Astrocyte (in vitro differentiated cells and primary cell): ENCODE results near the gene TNFSF10. TPM values are rescaled to one million over a fixed set of nuclear protein-coding genes. Genes with fewer than 3 reads are reported as not detected.

ENCODE experiments used
- DNase-seq: peaks from one replicate; pipeline ENCODE4 v3.0.0-alpha.2; 2010; ENCODE audit warnings: low read depth
- FAIRE-seq: peaks from 2 replicates; lab custom pipeline; 2011; peaks lifted over from hg19 to GRCh38; lab: Jason Lieb, UNC
- H2AFZ ChIP-seq: 2 replicates; pipeline ENCODE4 v1.6.0; 2012; ENCODE audit warnings: low read depth, low read length, inconsistent platforms
- H3K27ac ChIP-seq: 2 replicates; pipeline ENCODE4 v1.5.1; 2011; ENCODE audit warnings: low read depth, low read length, inconsistent platforms
- H3K27me3 ChIP-seq: 2 replicates; pipeline ENCODE4 v1.6.0; 2011; ENCODE audit warnings: low read length, inconsistent platforms; ENCODE audit not compliant: insufficient read depth
- H3K36me3 ChIP-seq: 2 replicates; pipeline ENCODE4 v1.5.1; 2011; ENCODE audit warnings: low read length, inconsistent platforms; ENCODE audit not compliant: insufficient read depth
- H3K4me1 ChIP-seq: 2 replicates; pipeline ENCODE4 v1.5.1; 2011; ENCODE audit warnings: low read length, inconsistent platforms; ENCODE audit not compliant: insufficient read depth
- H3K4me2 ChIP-seq: 2 replicates; pipeline ENCODE4 v1.6.0; 2012; ENCODE audit warnings: low read length, inconsistent platforms
- H3K4me3 ChIP-seq: 2 replicates; pipeline ENCODE4 v1.5.1; 2011; ENCODE audit warnings: low read depth, mild to moderate bottlenecking, low read length, inconsistent platforms; ENCODE audit not compliant: insufficient read depth
- H3K79me2 ChIP-seq: 2 replicates; pipeline ENCODE4 v1.6.0; 2012; ENCODE audit warnings: mild to moderate bottlenecking, low read length, inconsistent platforms; ENCODE audit not compliant: insufficient read depth
- H3K9ac ChIP-seq: 2 replicates; pipeline ENCODE4 v1.6.0; 2012; ENCODE audit warnings: mild to moderate bottlenecking, low read length, inconsistent platforms
- H3K9me3 ChIP-seq: 2 replicates; pipeline ENCODE4 v1.5.1; 2012; ENCODE audit warnings: low read depth, mild to moderate bottlenecking, low read length, inconsistent platforms; ENCODE audit not compliant: insufficient read depth
- H4K20me1 ChIP-seq: 2 replicates; pipeline ENCODE4 v1.6.0; 2012; ENCODE audit warnings: low read length, inconsistent platforms; ENCODE audit not compliant: insufficient read depth
- H3K27ac Mint-ChIP-seq: one replicate; pipeline ENCODE4 v1.8.0; 2021; ENCODE audit warnings: mild to moderate bottlenecking, mixed read lengths; ENCODE audit not compliant: unreplicated experiment
- H3K27me3 Mint-ChIP-seq: one replicate; pipeline ENCODE4 v1.8.0; 2021; ENCODE audit warnings: low read depth, mixed read lengths; ENCODE audit not compliant: unreplicated experiment
- H3K36me3 Mint-ChIP-seq: one replicate; pipeline ENCODE4 v1.8.0; 2021; ENCODE audit warnings: low read depth, mixed read lengths; ENCODE audit not compliant: unreplicated experiment
- H3K4me1 Mint-ChIP-seq: one replicate; pipeline ENCODE4 v1.8.0; 2021; ENCODE audit warnings: low read depth, mixed read lengths; ENCODE audit not compliant: unreplicated experiment
- H3K4me3 Mint-ChIP-seq: one replicate; pipeline ENCODE4 v1.8.0; 2021; ENCODE audit warnings: mild to moderate bottlenecking, moderate library complexity, mixed read lengths; ENCODE audit not compliant: unreplicated experiment
- H3K9me3 Mint-ChIP-seq: one replicate; pipeline ENCODE4 v1.8.0; 2021; ENCODE audit warnings: mild to moderate bottlenecking, mixed read lengths; ENCODE audit not compliant: unreplicated experiment
- EZH2 ChIP-seq: IDR thresholded peaks from 2 replicates; pipeline ENCODE4 v1.6.1; 2012; ENCODE audit warnings: mild to moderate bottlenecking, low read length, inconsistent platforms; ENCODE audit not compliant: insufficient read depth
- total RNA-seq: library from RNA; stranded (reverse); gene quantifications from 2 replicates; pipeline ENCODE4 v1.2.1, GENCODE V29; 2021
- TF ChIP-seq, protein P1 (sequence below): IDR thresholded peaks from 2 replicates; pipeline ENCODE4 v1.5.1; 2011; ENCODE audit warnings: low read depth, mild to moderate bottlenecking, inconsistent platforms, low read length, moderate library complexity; ENCODE audit not compliant: insufficient read depth

The TNFSF10 gene
- total RNA-seq, 1 donor from 2014 or later: 1.8 TPM

DNA sequence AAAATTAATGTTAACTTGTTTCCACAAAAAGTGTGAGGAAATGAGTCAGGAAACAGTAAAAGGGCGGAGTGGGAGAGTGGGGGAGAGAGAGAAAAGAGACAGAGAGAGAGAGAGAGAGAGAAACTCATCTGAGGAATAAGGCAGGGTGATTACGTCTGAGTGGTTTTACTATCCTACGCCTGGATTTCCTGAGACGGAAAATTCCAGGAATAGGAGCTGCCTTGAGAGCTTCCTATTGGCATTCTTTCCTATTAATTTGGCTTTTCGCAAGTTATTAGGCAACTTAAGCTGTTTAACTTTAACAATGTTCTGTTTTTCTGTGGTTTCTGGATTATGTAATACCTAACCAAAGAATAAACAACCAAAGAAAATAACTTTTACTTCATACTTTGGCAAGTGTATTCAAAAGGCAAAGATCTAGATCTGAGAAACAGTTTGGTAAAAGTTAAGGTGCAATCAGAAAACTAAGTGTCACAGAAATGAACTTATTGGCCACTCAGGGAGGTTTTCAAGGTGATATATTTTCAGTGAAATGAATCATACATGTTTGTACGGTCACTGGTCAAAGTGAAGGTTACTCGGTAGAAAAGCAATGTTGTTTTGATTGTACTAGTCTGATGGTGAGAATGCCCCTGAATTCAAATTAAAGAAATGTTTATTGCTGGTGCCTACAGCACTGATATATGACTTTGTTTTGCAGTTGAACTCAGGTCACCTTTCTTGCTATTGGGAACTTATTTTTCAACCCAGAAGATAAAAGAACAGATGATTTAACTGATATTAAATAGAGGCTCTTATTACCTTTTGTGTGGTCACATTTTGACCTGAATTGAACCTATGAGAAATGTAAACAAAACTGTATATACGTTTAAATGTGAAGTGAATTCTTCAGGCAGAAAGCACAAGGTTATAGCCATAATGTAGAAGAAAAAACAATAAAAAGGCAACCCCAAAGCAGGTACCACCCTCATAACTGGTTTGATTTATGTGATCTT, 39.9 kb upstream of the TNFSF10 start:
- Histone ChIP-seq H3K9me3 (no peaks in the 10 kb centered on the region), H3K27ac (peak overlapping the region; percentile 23), H3K4me3 (peak overlapping the region; percentile 20), H3K9ac (peak overlapping the region; percentile 35), H2AFZ (no peak overlapping the region), H3K27me3 (no peaks in the 10 kb centered on the region), H3K4me2 (peak overlapping the region; percentile 72), H3K4me1 (peaks cover 17% of the 10 kb centered on the region), H3K79me2 (no peaks in the 10 kb centered on the region), H3K36me3 (no peaks in the 10 kb centered on the region), H4K20me1 (no peaks in the 10 kb centered on the region)
- H3K4me3 Mint-ChIP-seq: no peak overlapping the region
- peak; percentile 96 for DNase-seq
- no peaks in the 10 kb centered on the region for H3K36me3 Mint-ChIP-seq
- TF ChIP-seq EZH2: no peak
- TF ChIP-seq, protein P1, sequence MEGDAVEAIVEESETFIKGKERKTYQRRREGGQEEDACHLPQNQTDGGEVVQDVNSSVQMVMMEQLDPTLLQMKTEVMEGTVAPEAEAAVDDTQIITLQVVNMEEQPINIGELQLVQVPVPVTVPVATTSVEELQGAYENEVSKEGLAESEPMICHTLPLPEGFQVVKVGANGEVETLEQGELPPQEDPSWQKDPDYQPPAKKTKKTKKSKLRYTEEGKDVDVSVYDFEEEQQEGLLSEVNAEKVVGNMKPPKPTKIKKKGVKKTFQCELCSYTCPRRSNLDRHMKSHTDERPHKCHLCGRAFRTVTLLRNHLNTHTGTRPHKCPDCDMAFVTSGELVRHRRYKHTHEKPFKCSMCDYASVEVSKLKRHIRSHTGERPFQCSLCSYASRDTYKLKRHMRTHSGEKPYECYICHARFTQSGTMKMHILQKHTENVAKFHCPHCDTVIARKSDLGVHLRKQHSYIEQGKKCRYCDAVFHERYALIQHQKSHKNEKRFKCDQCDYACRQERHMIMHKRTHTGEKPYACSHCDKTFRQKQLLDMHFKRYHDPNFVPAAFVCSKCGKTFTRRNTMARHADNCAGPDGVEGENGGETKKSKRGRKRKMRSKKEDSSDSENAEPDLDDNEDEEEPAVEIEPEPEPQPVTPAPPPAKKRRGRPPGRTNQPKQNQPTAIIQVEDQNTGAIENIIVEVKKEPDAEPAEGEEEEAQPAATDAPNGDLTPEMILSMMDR: no peak
- H3K27me3 Mint-ChIP-seq: no peaks in the 10 kb centered on the region
- no peak for FAIRE-seq
- H3K9me3 Mint-ChIP-seq: peaks cover 7% of the 10 kb centered on the region
- H3K4me1 Mint-ChIP-seq: peaks cover 15% of the 10 kb centered on the region
- peak overlapping the region; percentile 89 for H3K27ac Mint-ChIP-seq

DNA sequence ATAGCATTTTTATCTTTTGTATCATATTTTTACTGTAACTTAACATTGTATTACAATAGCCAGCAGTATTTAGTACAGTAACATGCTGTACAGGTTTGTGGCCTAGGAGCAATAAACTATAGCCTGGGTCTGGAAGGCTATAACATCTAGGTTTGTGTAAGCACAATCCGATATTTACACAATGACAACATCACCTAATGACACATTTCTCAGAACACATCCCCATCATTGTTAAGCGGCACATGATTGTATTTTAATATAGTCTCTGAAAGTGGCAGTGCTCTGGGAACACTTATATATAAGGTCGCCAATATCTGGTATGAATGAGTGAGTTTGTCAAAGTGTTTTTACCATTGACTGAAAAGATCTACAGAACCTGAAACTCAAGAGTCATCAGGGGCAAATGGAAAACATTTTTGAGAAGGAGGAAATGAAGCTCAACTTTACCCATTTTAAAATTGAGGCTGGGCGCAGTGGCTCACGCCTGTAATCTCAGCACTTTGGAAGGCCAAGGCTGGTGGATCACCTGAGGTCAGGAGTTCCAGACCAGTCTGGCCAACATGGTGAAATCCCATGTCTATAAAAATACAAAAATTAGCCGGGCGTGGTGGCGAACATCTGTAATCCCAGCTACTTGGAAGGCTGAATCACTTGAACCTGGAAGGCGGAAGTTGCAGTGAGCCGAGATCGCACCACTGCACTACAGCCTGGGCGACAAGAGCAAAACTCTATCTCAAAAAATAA, 38.8 kb upstream of the TNFSF10 start:
- H3K36me3 ChIP-seq: no peaks in the 10 kb centered on the region

More for the DNA sequence above, 38.8 kb upstream of the TNFSF10 start:
- H4K20me1 ChIP-seq: no peaks in the 10 kb centered on the region
- Mint-ChIP-seq H3K27ac (no peak overlapping the region), H3K27me3 (no peaks in the 10 kb centered on the region), H3K36me3 (no peaks in the 10 kb centered on the region), H3K4me1 (peaks cover 18% of the 10 kb centered on the region), H3K4me3 (no peak overlapping the region), H3K9me3 (peaks cover 5% of the 10 kb centered on the region)
- no peak overlapping the region for H2AFZ ChIP-seq
- H3K27me3 ChIP-seq: no peaks in the 10 kb centered on the region
- no peaks in the 10 kb centered on the region for H3K79me2 ChIP-seq
- H3K9me3 ChIP-seq: no peaks in the 10 kb centered on the region
- peaks cover 17% of the 10 kb centered on the region for H3K4me1 ChIP-seq
- DNase-seq: no peak
- TF ChIP-seq EZH2: no peak
- TF ChIP-seq, protein P1: no peak
- no peak for FAIRE-seq
- H3K4me2 ChIP-seq: no peak overlapping the region
- H3K9ac ChIP-seq: no peak overlapping the region
- no peak overlapping the region for H3K4me3 ChIP-seq
- H3K27ac ChIP-seq: peak overlapping the region; percentile 23
